HepG2 (cell line): ENCODE data around the gene ANP32B. TPM values are rescaled to one million over a fixed set of nuclear protein-coding genes. Genes with fewer than 3 reads are reported as not detected.

Experiments used
- AKAP8 ChIP-seq: sonication (generic); formaldehyde crosslinking; IDR thresholded peaks from 2 replicates; pipeline ENCODE4 v1.5.1; 2020; ENCODE audit warnings: mild to moderate bottlenecking, missing genetic modification reagents
- ISL2 ChIP-seq: sonication (generic); formaldehyde crosslinking; IDR thresholded peaks from 2 replicates; pipeline ENCODE4 v1.5.0; 2020; ENCODE audit warnings: missing genetic modification reagents
- KMT2B ChIP-seq: IDR thresholded peaks from 2 replicates; pipeline ENCODE4 v1.6.1; 2016; ENCODE audit warnings: missing genetic modification reagents, missing compliant biosample characterization
- MYC ChIP-seq: sonication (generic); formaldehyde crosslinking; IDR thresholded peaks from 2 replicates; pipeline ENCODE4 v1.9.0; 2021; ENCODE audit warnings: missing genetic modification reagents, borderline replicate concordance
- NAIF1 ChIP-seq: sonication (generic); formaldehyde crosslinking; IDR thresholded peaks from 2 replicates; pipeline ENCODE4 v1.5.0; 2020; ENCODE audit warnings: mild to moderate bottlenecking, missing genetic modification reagents, borderline replicate concordance
- NFIB ChIP-seq: sonication (generic); formaldehyde crosslinking; IDR thresholded peaks from 2 replicates; pipeline ENCODE4 v1.9.0; 2021; ENCODE audit warnings: missing genetic modification reagents, mild to moderate bottlenecking, borderline replicate concordance
- NR1H2 ChIP-seq: sonication (generic); formaldehyde crosslinking; IDR thresholded peaks from 2 replicates; pipeline ENCODE4 v1.8.1; 2022; ENCODE audit warnings: low read depth, missing genetic modification reagents, borderline replicate concordance
- ZNF24 ChIP-seq: fragments of 450-650 bp; IDR thresholded peaks from 2 replicates; pipeline ENCODE4 v1.6.1; 2017; ENCODE audit warnings: antibody characterized with exemption, mild to moderate bottlenecking
- ZNF788 ChIP-seq: sonication (generic); formaldehyde crosslinking; IDR thresholded peaks from 2 replicates; pipeline ENCODE4 v1.5.0; 2020; ENCODE audit warnings: mild to moderate bottlenecking, missing genetic modification reagents, borderline replicate concordance
- ZSCAN25 ChIP-seq: sonication (generic); formaldehyde crosslinking; IDR thresholded peaks from 2 replicates; pipeline ENCODE4 v1.8.0; 2022; ENCODE audit warnings: mild to moderate bottlenecking, missing genetic modification reagents
- polyA plus RNA-seq, 8 experiments: library from polyadenylated mRNA; depleted of rRNA in 3 of 8; stranded (reverse) in 7 of 8; unstranded in 1 of 8; fragments of >200 nt; fragmentation: Illumina TruSeq in 4 of 8; extraction: Trizol in 4 of 8; gene quantifications; 2 replicates each; pipeline versions ENCODE4 v1.2.1 to v1.2.3, GENCODE V29; 2011 to 2016; ENCODE audit warnings: low read depth in 4 of 8, missing spikeins in 1 of 8, mixed read lengths in 1 of 8; ENCODE audit not compliant: insufficient read depth in 1 of 8
- total RNA-seq, 5 experiments: library from RNA; depleted of rRNA; stranded (reverse); fragments of >200 nt; fragmentation: Illumina TruSeq; extraction: Trizol; gene quantifications; 2 replicates each; pipeline ENCODE4 v1.2.3, GENCODE V29; 2016; ENCODE audit warnings: low read depth in 1 of 5
- TF ChIP-seq, protein P1 (sequence below): sonication (generic); formaldehyde crosslinking; IDR thresholded peaks from 2 replicates; pipeline ENCODE4 v1.5.1; 2020; ENCODE audit warnings: missing genetic modification reagents, mild to moderate bottlenecking, borderline replicate concordance
- TF ChIP-seq, protein P2 (sequence below): sonication (generic); formaldehyde crosslinking; IDR thresholded peaks from 2 replicates; pipeline ENCODE4 v1.4.0; 2020; ENCODE audit warnings: missing genetic modification reagents, low read depth, mild to moderate bottlenecking, borderline replicate concordance
- TF ChIP-seq, protein P3 (sequence below): sonication (generic); formaldehyde crosslinking; IDR thresholded peaks from 2 replicates; pipeline ENCODE4 v1.4.0; 2020; ENCODE audit warnings: missing genetic modification reagents
- TF ChIP-seq, protein P4 (sequence below): sonication (generic); formaldehyde crosslinking; IDR thresholded peaks from 2 replicates; pipeline ENCODE4 v1.4.0; 2020; ENCODE audit warnings: mild to moderate bottlenecking, missing genetic modification reagents, borderline replicate concordance
- TF ChIP-seq, protein P5 (sequence below): sonication (generic); formaldehyde crosslinking; IDR thresholded peaks from 2 replicates; pipeline ENCODE4 v1.5.1; 2020; ENCODE audit warnings: missing genetic modification reagents, mild to moderate bottlenecking, borderline replicate concordance

Gene ANP32B
- total and polyA plus RNA-seq, 2 of the 13 experiments (the other 11 are each of a cell fraction or from before 2014, with no cell fraction given), result 22.1 to 37.5 TPM

DNA sequence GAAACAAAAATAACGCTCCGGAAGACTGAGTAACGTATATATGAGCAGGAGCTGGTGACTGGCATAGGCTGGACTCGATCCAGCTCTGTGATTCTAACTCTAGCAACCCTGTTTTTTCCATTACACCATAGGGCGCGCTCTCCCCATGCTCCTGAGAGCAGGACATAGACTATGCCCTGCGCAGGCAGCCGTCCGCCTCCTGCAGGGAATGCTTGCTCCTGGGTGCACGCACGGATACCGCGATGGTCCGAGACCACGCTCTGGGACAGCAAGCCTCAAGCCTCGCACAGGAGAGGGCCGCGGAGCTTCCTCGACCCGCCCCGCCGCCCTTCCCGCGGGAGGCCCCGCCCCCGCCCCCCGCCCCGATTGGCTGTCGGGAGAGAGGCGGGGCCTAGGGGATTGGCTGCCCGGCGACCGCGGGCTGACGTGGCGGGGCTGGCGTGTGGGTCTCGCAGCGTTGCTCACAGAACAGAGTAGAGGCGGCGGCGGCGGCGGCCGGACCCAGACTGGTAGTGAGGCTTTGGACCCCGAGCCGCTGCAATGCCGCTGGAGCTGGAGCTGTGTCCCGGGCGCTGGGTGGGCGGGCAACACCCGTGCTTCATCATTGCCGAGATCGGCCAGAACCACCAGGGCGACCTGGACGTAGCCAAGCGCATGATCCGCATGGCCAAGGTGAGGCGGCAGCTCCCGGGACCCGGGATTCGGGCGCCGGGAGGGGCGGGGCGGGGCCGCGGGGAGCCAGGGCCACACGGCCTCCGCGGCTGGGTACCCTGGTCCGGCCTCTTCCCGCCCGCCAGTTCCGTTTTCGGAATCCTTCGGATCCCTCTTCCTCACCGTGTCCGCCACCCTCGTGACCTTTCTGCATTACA is 73.4 kb downstream of the ANP32B start, which contains the start of gene NANS (continued):
- TF ChIP-seq, protein P1, sequence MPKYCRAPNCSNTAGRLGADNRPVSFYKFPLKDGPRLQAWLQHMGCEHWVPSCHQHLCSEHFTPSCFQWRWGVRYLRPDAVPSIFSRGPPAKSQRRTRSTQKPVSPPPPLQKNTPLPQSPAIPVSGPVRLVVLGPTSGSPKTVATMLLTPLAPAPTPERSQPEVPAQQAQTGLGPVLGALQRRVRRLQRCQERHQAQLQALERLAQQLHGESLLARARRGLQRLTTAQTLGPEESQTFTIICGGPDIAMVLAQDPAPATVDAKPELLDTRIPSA (CRISPR knock-in tag), result no peak
- TF ChIP-seq, protein P2, sequence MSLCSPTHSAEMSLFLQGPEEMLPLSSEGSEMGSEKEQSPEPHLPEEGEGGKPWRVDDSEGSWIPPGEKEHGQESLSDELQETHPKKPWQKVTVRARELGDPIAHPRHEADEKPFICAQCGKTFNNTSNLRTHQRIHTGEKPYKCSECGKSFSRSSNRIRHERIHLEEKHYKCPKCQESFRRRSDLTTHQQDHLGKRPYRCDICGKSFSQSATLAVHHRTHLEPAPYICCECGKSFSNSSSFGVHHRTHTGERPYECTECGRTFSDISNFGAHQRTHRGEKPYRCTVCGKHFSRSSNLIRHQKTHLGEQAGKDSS (CRISPR knock-in tag), result 0 out of 2 replicates have a peak, but pooled peaks have one; percentile 32
- TF ChIP-seq ISL2 (CRISPR knock-in tag) (peak; percentile 59; the same call in 1 of the 2 replicates), NFIB (no peak), NR1H2 (no peak), MYC (peak; percentile 79; the same call in 1 of the 2 replicates), ZSCAN25 (peak; percentile 77; the same call in 1 of the 2 replicates), NAIF1 (CRISPR knock-in tag) (no peak; the same call in 1 of the 2 replicates), ZNF788 (peak; percentile 75; the same call in 1 of the 2 replicates), KMT2B (CRISPR knock-in tag) (peak; percentile 53; the same call in 1 of the 2 replicates), AKAP8 (CRISPR knock-in tag) (no peak), ZNF24 (no peak)
- TF ChIP-seq, protein P3, sequence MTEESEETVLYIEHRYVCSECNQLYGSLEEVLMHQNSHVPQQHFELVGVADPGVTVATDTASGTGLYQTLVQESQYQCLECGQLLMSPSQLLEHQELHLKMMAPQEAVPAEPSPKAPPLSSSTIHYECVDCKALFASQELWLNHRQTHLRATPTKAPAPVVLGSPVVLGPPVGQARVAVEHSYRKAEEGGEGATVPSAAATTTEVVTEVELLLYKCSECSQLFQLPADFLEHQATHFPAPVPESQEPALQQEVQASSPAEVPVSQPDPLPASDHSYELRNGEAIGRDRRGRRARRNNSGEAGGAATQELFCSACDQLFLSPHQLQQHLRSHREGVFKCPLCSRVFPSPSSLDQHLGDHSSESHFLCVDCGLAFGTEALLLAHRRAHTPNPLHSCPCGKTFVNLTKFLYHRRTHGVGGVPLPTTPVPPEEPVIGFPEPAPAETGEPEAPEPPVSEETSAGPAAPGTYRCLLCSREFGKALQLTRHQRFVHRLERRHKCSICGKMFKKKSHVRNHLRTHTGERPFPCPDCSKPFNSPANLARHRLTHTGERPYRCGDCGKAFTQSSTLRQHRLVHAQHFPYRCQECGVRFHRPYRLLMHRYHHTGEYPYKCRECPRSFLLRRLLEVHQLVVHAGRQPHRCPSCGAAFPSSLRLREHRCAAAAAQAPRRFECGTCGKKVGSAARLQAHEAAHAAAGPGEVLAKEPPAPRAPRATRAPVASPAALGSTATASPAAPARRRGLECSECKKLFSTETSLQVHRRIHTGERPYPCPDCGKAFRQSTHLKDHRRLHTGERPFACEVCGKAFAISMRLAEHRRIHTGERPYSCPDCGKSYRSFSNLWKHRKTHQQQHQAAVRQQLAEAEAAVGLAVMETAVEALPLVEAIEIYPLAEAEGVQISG (CRISPR knock-in tag), result peak; percentile 81
- TF ChIP-seq, protein P4, sequence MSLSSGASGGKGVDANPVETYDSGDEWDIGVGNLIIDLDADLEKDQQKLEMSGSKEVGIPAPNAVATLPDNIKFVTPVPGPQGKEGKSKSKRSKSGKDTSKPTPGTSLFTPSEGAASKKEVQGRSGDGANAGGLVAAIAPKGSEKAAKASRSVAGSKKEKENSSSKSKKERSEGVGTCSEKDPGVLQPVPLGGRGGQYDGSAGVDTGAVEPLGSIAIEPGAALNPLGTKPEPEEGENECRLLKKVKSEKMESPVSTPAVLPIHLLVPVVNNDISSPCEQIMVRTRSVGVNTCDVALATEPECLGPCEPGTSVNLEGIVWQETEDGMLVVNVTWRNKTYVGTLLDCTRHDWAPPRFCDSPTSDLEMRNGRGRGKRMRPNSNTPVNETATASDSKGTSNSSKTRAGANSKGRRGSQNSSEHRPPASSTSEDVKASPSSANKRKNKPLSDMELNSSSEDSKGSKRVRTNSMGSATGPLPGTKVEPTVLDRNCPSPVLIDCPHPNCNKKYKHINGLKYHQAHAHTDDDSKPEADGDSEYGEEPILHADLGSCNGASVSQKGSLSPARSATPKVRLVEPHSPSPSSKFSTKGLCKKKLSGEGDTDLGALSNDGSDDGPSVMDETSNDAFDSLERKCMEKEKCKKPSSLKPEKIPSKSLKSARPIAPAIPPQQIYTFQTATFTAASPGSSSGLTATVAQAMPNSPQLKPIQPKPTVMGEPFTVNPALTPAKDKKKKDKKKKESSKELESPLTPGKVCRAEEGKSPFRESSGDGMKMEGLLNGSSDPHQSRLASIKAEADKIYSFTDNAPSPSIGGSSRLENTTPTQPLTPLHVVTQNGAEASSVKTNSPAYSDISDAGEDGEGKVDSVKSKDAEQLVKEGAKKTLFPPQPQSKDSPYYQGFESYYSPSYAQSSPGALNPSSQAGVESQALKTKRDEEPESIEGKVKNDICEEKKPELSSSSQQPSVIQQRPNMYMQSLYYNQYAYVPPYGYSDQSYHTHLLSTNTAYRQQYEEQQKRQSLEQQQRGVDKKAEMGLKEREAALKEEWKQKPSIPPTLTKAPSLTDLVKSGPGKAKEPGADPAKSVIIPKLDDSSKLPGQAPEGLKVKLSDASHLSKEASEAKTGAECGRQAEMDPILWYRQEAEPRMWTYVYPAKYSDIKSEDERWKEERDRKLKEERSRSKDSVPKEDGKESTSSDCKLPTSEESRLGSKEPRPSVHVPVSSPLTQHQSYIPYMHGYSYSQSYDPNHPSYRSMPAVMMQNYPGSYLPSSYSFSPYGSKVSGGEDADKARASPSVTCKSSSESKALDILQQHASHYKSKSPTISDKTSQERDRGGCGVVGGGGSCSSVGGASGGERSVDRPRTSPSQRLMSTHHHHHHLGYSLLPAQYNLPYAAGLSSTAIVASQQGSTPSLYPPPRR (CRISPR knock-in tag), result peak; percentile 61; the same call in 1 of the 2 replicates
- TF ChIP-seq, protein P5, sequence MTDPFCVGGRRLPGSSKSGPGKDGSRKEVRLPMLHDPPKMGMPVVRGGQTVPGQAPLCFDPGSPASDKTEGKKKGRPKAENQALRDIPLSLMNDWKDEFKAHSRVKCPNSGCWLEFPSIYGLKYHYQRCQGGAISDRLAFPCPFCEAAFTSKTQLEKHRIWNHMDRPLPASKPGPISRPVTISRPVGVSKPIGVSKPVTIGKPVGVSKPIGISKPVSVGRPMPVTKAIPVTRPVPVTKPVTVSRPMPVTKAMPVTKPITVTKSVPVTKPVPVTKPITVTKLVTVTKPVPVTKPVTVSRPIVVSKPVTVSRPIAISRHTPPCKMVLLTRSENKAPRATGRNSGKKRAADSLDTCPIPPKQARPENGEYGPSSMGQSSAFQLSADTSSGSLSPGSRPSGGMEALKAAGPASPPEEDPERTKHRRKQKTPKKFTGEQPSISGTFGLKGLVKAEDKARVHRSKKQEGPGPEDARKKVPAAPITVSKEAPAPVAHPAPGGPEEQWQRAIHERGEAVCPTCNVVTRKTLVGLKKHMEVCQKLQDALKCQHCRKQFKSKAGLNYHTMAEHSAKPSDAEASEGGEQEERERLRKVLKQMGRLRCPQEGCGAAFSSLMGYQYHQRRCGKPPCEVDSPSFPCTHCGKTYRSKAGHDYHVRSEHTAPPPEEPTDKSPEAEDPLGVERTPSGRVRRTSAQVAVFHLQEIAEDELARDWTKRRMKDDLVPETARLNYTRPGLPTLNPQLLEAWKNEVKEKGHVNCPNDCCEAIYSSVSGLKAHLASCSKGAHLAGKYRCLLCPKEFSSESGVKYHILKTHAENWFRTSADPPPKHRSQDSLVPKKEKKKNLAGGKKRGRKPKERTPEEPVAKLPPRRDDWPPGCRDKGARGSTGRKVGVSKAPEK, result 0 out of 2 replicates have a peak, but pooled peaks have one; percentile 15
